HepG2 (cell line): ENCODE measurements around the gene ACAP1. TPM values are rescaled to one million over a fixed set of nuclear protein-coding genes. Genes with fewer than 3 reads are reported as not detected.

ENCODE experiments used
- CEBPB ChIP-seq: IDR thresholded peaks from 2 replicates; pipeline ENCODE4 v1.6.1; 2011; ENCODE audit warnings: low read depth, low read length, improper control_type of control experiment, borderline replicate concordance
- JUNB ChIP-seq: sonication (generic); formaldehyde crosslinking; IDR thresholded peaks from 2 replicates; pipeline ENCODE4 v1.8.0; 2022; ENCODE audit warnings: missing genetic modification reagents, mild to moderate bottlenecking, borderline replicate concordance
- MAFG ChIP-seq: sonication (generic); formaldehyde crosslinking; IDR thresholded peaks from 2 replicates; pipeline ENCODE4 v1.5.1; 2020; ENCODE audit warnings: mild to moderate bottlenecking, missing genetic modification reagents
- SOX5 ChIP-seq: IDR thresholded peaks from 2 replicates; pipeline ENCODE4 v1.6.1; 2016; ENCODE audit warnings: borderline replicate concordance
- SRF ChIP-seq: IDR thresholded peaks from 2 replicates; pipeline ENCODE4 v1.6.1; 2011; ENCODE audit warnings: mild to moderate bottlenecking, low read depth, low read length, moderate library complexity
- SRSF4 ChIP-seq: fragments of 200-400 bp; formaldehyde crosslinking; IDR thresholded peaks from one replicate; pipeline ENCODE4 v1.6.1; 2018; ENCODE audit warnings: mild to moderate bottlenecking, low read depth, low read length, moderate library complexity; ENCODE audit not compliant: poor library complexity, severe bottlenecking
- TFDP1 ChIP-seq: IDR thresholded peaks from 2 replicates; pipeline ENCODE4 v1.6.1; 2016; ENCODE audit warnings: missing compliant biosample characterization, missing genetic modification reagents, borderline replicate concordance
- TFDP2 ChIP-seq: sonication (generic); formaldehyde crosslinking; IDR thresholded peaks from 2 replicates; pipeline ENCODE4 v1.4.0; 2020; ENCODE audit warnings: missing genetic modification reagents
- ZBTB38 ChIP-seq: sonication (generic); formaldehyde crosslinking; IDR thresholded peaks from 2 replicates; pipeline ENCODE4 v1.5.1; 2020; ENCODE audit warnings: mild to moderate bottlenecking, missing genetic modification reagents
- ZBTB39 ChIP-seq: sonication (generic); formaldehyde crosslinking; IDR thresholded peaks from 2 replicates; pipeline ENCODE4 v1.5.0; 2020; ENCODE audit warnings: missing genetic modification reagents
- ZNF292 ChIP-seq: sonication (generic); formaldehyde crosslinking; IDR thresholded peaks from 2 replicates; pipeline ENCODE4 v1.8.1; 2022; ENCODE audit warnings: mild to moderate bottlenecking, low read depth, missing genetic modification reagents, borderline replicate concordance
- ZNF549 ChIP-seq: sonication (generic); formaldehyde crosslinking; IDR thresholded peaks from 2 replicates; pipeline ENCODE4 v1.5.0; 2020; ENCODE audit warnings: missing genetic modification reagents
- ZNF639 ChIP-seq: conservative IDR thresholded peaks from 2 replicates; pipeline ENCODE4 v1.6.1; 2018; ENCODE audit warnings: missing genetic modification reagents
- ZNF646 ChIP-seq: sonication (generic); formaldehyde crosslinking; IDR thresholded peaks from 2 replicates; pipeline ENCODE4 v1.9.0; 2021; ENCODE audit warnings: mild to moderate bottlenecking, missing genetic modification reagents
- ZNF703 ChIP-seq: sonication (generic); formaldehyde crosslinking; IDR thresholded peaks from 2 replicates; pipeline ENCODE4 v1.5.1; 2020; ENCODE audit warnings: missing genetic modification reagents, mild to moderate bottlenecking, moderate library complexity, borderline replicate concordance
- ZNF816 ChIP-seq: sonication (generic); formaldehyde crosslinking; IDR thresholded peaks from 2 replicates; pipeline ENCODE4 v1.8.0; 2022; ENCODE audit warnings: missing genetic modification reagents, mild to moderate bottlenecking, borderline replicate concordance
- polyA plus RNA-seq, 8 experiments: library from polyadenylated mRNA; depleted of rRNA in 3 of 8; stranded (reverse) in 7 of 8; unstranded in 1 of 8; fragments of >200 nt; fragmentation: Illumina TruSeq in 4 of 8; extraction: Trizol in 4 of 8; gene quantifications; 2 replicates each; pipeline versions ENCODE4 v1.2.1 to v1.2.3, GENCODE V29; 2011 to 2016; ENCODE audit warnings: low read depth in 4 of 8, missing spikeins in 1 of 8, mixed read lengths in 1 of 8; ENCODE audit not compliant: insufficient read depth in 1 of 8
- total RNA-seq, 5 experiments: library from RNA; depleted of rRNA; stranded (reverse); fragments of >200 nt; fragmentation: Illumina TruSeq; extraction: Trizol; gene quantifications; 2 replicates each; pipeline ENCODE4 v1.2.3, GENCODE V29; 2016; ENCODE audit warnings: low read depth in 1 of 5

Gene ACAP1
- total and polyA plus RNA-seq, 2 of the 13 experiments (the other 11 are each of a cell fraction or from before 2014, with no cell fraction given) = 1.3 to 2.5 TPM

GRCh38 chr17:7314719-7315569 lies 21.4 kb upstream of the ACAP1 start, which contains the start of gene GPS2 (continued):
- TF ChIP-seq CEBPB (no peak), ZNF646 (no peak), SRF (no peak), TFDP2 (CRISPR knock-in tag) (no peak; the same call in none of the 2 replicates), SRSF4 (no peak), ZBTB38 (CRISPR knock-in tag) (peak; percentile 79; the same call in 1 of the 2 replicates), MAFG (CRISPR knock-in tag) (no peak), SOX5 (CRISPR knock-in tag) (peak; percentile 39; the same call in 1 of the 2 replicates), ZNF703 (no peak), JUNB (CRISPR knock-in tag) (no peak), ZNF549 (CRISPR knock-in tag) (no peak), ZNF639 (CRISPR knock-in tag) (peak; percentile 96), TFDP1 (CRISPR knock-in tag) (peak; percentile 85), ZNF816 (CRISPR knock-in tag) (no peak), ZNF292 (no peak), ZBTB39 (CRISPR knock-in tag) (no peak)
